Esophagus squamous epithelium (tissue), 4 donors: ENCODE results near the gene MED17.

Experiments
- POLR2A ChIP-seq, 4 donors: fragments of 450-650 bp; IDR thresholded peaks; one replicate each; pipeline ENCODE4 v1.6.1; 2017; ENCODE audit warnings: antibody characterized with exemption in 4 of 4, mild to moderate bottlenecking in 4 of 4, moderate library complexity in 3 of 4
- TF ChIP-seq, protein P1 (sequence below), 6 experiments: fragments of 450-650 bp in 4 of 6; fragments of 200-600 bp in 2 of 6; sonication (generic) in 2 of 6; IDR thresholded peaks; one replicate each; pipeline ENCODE4 v1.5.1; 2016 to 2019; ENCODE audit warnings: antibody characterized with exemption in 6 of 6, mild to moderate bottlenecking in 4 of 6, moderate library complexity in 4 of 6

DNA sequence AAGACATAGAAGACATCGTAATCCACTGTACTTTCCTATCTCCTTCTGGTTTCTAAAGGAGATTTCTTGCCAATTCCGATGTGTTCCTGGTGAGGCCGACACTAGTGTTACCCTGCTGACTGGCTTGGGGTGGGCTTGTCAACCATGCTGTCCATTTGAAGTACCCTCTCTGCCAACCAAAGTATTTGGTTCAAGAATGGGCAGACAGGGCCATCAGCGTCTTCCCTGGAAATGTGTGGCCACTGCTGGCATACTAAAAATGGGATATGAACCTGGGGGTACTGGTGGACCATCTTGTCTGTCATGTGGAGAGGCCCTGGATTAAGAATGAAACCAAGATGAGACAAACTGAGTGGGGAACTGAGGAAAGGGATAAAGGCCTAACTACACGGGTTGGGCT is 68.2 kb downstream of the MED17 start:
- TF ChIP-seq POLR2A (IDR thresholded peaks at IDR 0.05), result no peak
- TF ChIP-seq, protein P1, sequence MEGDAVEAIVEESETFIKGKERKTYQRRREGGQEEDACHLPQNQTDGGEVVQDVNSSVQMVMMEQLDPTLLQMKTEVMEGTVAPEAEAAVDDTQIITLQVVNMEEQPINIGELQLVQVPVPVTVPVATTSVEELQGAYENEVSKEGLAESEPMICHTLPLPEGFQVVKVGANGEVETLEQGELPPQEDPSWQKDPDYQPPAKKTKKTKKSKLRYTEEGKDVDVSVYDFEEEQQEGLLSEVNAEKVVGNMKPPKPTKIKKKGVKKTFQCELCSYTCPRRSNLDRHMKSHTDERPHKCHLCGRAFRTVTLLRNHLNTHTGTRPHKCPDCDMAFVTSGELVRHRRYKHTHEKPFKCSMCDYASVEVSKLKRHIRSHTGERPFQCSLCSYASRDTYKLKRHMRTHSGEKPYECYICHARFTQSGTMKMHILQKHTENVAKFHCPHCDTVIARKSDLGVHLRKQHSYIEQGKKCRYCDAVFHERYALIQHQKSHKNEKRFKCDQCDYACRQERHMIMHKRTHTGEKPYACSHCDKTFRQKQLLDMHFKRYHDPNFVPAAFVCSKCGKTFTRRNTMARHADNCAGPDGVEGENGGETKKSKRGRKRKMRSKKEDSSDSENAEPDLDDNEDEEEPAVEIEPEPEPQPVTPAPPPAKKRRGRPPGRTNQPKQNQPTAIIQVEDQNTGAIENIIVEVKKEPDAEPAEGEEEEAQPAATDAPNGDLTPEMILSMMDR (IDR thresholded peaks at IDR 0.05), result no peak
